ENCODE results near the gene SSR2.
"Not testable (repeated sequence)": the region's sequence is repeated elsewhere in the genome, so short reads cannot be mapped to it uniquely, and the experiment has no call there.

The SSR2 gene

GRCh38 chr1:156034991-156035390 is 14.2 kb upstream of the SSR2 start:
- peaks cover 0 to 12% of the 10 kb centered on the region in 2 donors for H3K36me3 ChIP-seq (ENCODE audit: control insufficient read depth in 1 of 2, insufficient read depth in 2 of 2, low read length in 2 of 2)
- H3K9me3 ChIP-seq (ENCODE audit: control insufficient read depth in 1 of 2, low read length in 2 of 2); H3K27ac ChIP-seq (ENCODE audit: low read length); H3K4me3 ChIP-seq (ENCODE audit: low read depth in 1 of 2, low read length in 2 of 2); H3K4me1 ChIP-seq (ENCODE audit: control insufficient read depth in 1 of 2, insufficient read depth in 2 of 2, low read length in 2 of 2); H3K27me3 ChIP-seq (ENCODE audit: low read depth, low read length): not testable (repeated sequence)

GRCh38 chr1:156033011-156033410 is 12.3 kb upstream of the SSR2 start:
- Histone ChIP-seq H3K4me3 (ENCODE audit: low read depth in 1 of 2, low read length in 2 of 2) (no peak overlapping the region), H3K4me1 (ENCODE audit: control insufficient read depth in 1 of 2, insufficient read depth in 2 of 2, low read length in 2 of 2) (no peaks in the 10 kb centered on the region), H3K27me3 (ENCODE audit: low read depth, low read length) (no peaks in the 10 kb centered on the region), H3K27ac (ENCODE audit: low read length) (no peak overlapping the region), H3K9me3 (ENCODE audit: control insufficient read depth in 1 of 2, low read length in 2 of 2) (no peaks in the 10 kb centered on the region), H3K36me3 (ENCODE audit: control insufficient read depth in 1 of 2, insufficient read depth in 2 of 2, low read length in 2 of 2) (peaks cover 0 to 11% of the 10 kb centered on the region in 2 donors)

- no peak overlapping the region for H3K27ac ChIP-seq (ENCODE audit: low read length)
- H3K27me3 ChIP-seq (ENCODE audit: low read depth, low read length): no peaks in the 10 kb centered on the region
- H3K9me3 ChIP-seq (ENCODE audit: control insufficient read depth in 1 of 2, low read length in 2 of 2): no peaks in the 10 kb centered on the region
- no peaks in the 10 kb centered on the region for H3K4me1 ChIP-seq (ENCODE audit: control insufficient read depth in 1 of 2, insufficient read depth in 2 of 2, low read length in 2 of 2)
- no peak overlapping the region for H3K4me3 ChIP-seq (ENCODE audit: low read depth in 1 of 2, low read length in 2 of 2)
- H3K36me3 ChIP-seq (ENCODE audit: control insufficient read depth in 1 of 2, insufficient read depth in 2 of 2, low read length in 2 of 2): no peaks in the 10 kb centered on the region
Observed at GRCh38 chr1:156026588-156026987, 5.8 kb upstream of the SSR2 start.

- no peak overlapping the region for H3K27ac ChIP-seq (ENCODE audit: low read length)
- H3K4me1 ChIP-seq (ENCODE audit: control insufficient read depth in 1 of 2, insufficient read depth in 2 of 2, low read length in 2 of 2): no peaks in the 10 kb centered on the region
- H3K36me3 ChIP-seq (ENCODE audit: control insufficient read depth in 1 of 2, insufficient read depth in 2 of 2, low read length in 2 of 2): no peaks in the 10 kb centered on the region
- H3K4me3 ChIP-seq (ENCODE audit: low read depth in 1 of 2, low read length in 2 of 2): no peak overlapping the region
- no peaks in the 10 kb centered on the region for H3K27me3 ChIP-seq (ENCODE audit: low read depth, low read length)
- H3K9me3 ChIP-seq (ENCODE audit: control insufficient read depth in 1 of 2, low read length in 2 of 2): no peaks in the 10 kb centered on the region
Observed at GRCh38 chr1:156025876-156026275, 5.1 kb upstream of the SSR2 start.

- Histone ChIP-seq H3K4me3 (ENCODE audit: low read depth in 1 of 2, low read length in 2 of 2) (no peak overlapping the region), H3K4me1 (ENCODE audit: control insufficient read depth in 1 of 2, insufficient read depth in 2 of 2, low read length in 2 of 2) (peaks cover 4 to 5% of the 10 kb centered on the region in 2 donors)
Observed at GRCh38 chr1:156024801-156025200, 4.0 kb upstream of the SSR2 start.

GRCh38 chr1:156021954-156022353 is 1.2 kb upstream of the SSR2 start:
- Histone ChIP-seq H3K27me3 (ENCODE audit: low read depth, low read length) (no peaks in the 10 kb centered on the region), H3K36me3 (ENCODE audit: control insufficient read depth in 1 of 2, insufficient read depth in 2 of 2, low read length in 2 of 2) (peaks cover 6 to 7% of the 10 kb centered on the region in 2 donors), H3K9me3 (ENCODE audit: control insufficient read depth in 1 of 2, low read length in 2 of 2) (no peaks in the 10 kb centered on the region), H3K4me3 (ENCODE audit: low read depth in 1 of 2, low read length in 2 of 2) (no peak overlapping the region), H3K27ac (ENCODE audit: low read length) (no peak overlapping the region), H3K4me1 (ENCODE audit: control insufficient read depth in 1 of 2, insufficient read depth in 2 of 2, low read length in 2 of 2) (peaks cover 8 to 14% of the 10 kb centered on the region in 2 donors)

More at GRCh38 chr1:156024801-156025200, 4.0 kb upstream of the SSR2 start:
- Histone ChIP-seq H3K9me3 (ENCODE audit: control insufficient read depth in 1 of 2, low read length in 2 of 2) (no peaks in the 10 kb centered on the region), H3K27ac (ENCODE audit: low read length) (no peak overlapping the region), H3K36me3 (ENCODE audit: control insufficient read depth in 1 of 2, insufficient read depth in 2 of 2, low read length in 2 of 2) (no peaks in the 10 kb centered on the region), H3K27me3 (ENCODE audit: low read depth, low read length) (no peaks in the 10 kb centered on the region)

GRCh38 chr1:156021093-156021428 is 310 bp upstream of the SSR2 start:
- no peaks in the 10 kb centered on the region for H3K9me3 ChIP-seq (ENCODE audit: control insufficient read depth in 1 of 2, low read length in 2 of 2)
- H3K27me3 ChIP-seq (ENCODE audit: low read depth, low read length): no peaks in the 10 kb centered on the region
- H3K4me3 ChIP-seq (ENCODE audit: low read depth in 1 of 2, low read length in 2 of 2): peak overlapping the region; percentile 79 to 82
- peaks cover 7 to 15% of the 10 kb centered on the region in 2 donors for H3K36me3 ChIP-seq (ENCODE audit: control insufficient read depth in 1 of 2, insufficient read depth in 2 of 2, low read length in 2 of 2)
- H3K4me1 ChIP-seq (ENCODE audit: control insufficient read depth in 1 of 2, insufficient read depth in 2 of 2, low read length in 2 of 2): peaks cover 8 to 14% of the 10 kb centered on the region in 2 donors
- H3K27ac ChIP-seq (ENCODE audit: low read length): peak overlapping the region; percentile 60

GRCh38 chr1:156019946-156020292 is 832 bp downstream of the SSR2 start:
- H3K27ac ChIP-seq (ENCODE audit: low read length): peak overlapping the region; percentile 60
- no peaks in the 10 kb centered on the region for H3K9me3 ChIP-seq (ENCODE audit: control insufficient read depth in 1 of 2, low read length in 2 of 2)
- peaks cover 8 to 14% of the 10 kb centered on the region in 2 donors for H3K4me1 ChIP-seq (ENCODE audit: control insufficient read depth in 1 of 2, insufficient read depth in 2 of 2, low read length in 2 of 2)
- peak overlapping the region; percentile 79 to 82 for H3K4me3 ChIP-seq (ENCODE audit: low read depth in 1 of 2, low read length in 2 of 2)
- H3K27me3 ChIP-seq (ENCODE audit: low read depth, low read length): no peaks in the 10 kb centered on the region
- H3K36me3 ChIP-seq (ENCODE audit: control insufficient read depth in 1 of 2, insufficient read depth in 2 of 2, low read length in 2 of 2): peaks cover 8 to 21% of the 10 kb centered on the region in 2 donors

GRCh38 chr1:156014829-156015228 is 5.9 kb downstream of the SSR2 start:
- peaks cover 46 to 67% of the 10 kb centered on the region in 2 donors for H3K36me3 ChIP-seq (ENCODE audit: control insufficient read depth in 1 of 2, insufficient read depth in 2 of 2, low read length in 2 of 2)

GRCh38 chr1:156012051-156012817 is 8.5 kb downstream of the SSR2 start:
- no peak overlapping the region for H3K27ac ChIP-seq (ENCODE audit: low read length)
- H3K27me3 ChIP-seq (ENCODE audit: low read depth, low read length): no peaks in the 10 kb centered on the region
- H3K36me3 ChIP-seq (ENCODE audit: control insufficient read depth in 1 of 2, insufficient read depth in 2 of 2, low read length in 2 of 2): peaks cover 52 to 79% of the 10 kb centered on the region in 2 donors
- H3K4me1 ChIP-seq (ENCODE audit: control insufficient read depth in 1 of 2, insufficient read depth in 2 of 2, low read length in 2 of 2): no peaks in the 10 kb centered on the region
- no peaks in the 10 kb centered on the region for H3K9me3 ChIP-seq (ENCODE audit: control insufficient read depth in 1 of 2, low read length in 2 of 2)
- H3K4me3 ChIP-seq (ENCODE audit: low read depth in 1 of 2, low read length in 2 of 2): no peak overlapping the region

More at GRCh38 chr1:156014829-156015228, 5.9 kb downstream of the SSR2 start:
- H3K27me3 ChIP-seq (ENCODE audit: low read depth, low read length): no peaks in the 10 kb centered on the region
- no peaks in the 10 kb centered on the region for H3K9me3 ChIP-seq (ENCODE audit: control insufficient read depth in 1 of 2, low read length in 2 of 2)
- H3K4me1 ChIP-seq (ENCODE audit: control insufficient read depth in 1 of 2, insufficient read depth in 2 of 2, low read length in 2 of 2): peaks cover 4 to 9% of the 10 kb centered on the region in 2 donors
- no peak overlapping the region for H3K27ac ChIP-seq (ENCODE audit: low read length)
- H3K4me3 ChIP-seq (ENCODE audit: low read depth in 1 of 2, low read length in 2 of 2): no peak overlapping the region

GRCh38 chr1:156009404-156009803 is 11.3 kb downstream of the SSR2 start:
- Histone ChIP-seq H3K27ac (ENCODE audit: low read length) (no peak overlapping the region), H3K4me3 (ENCODE audit: low read depth in 1 of 2, low read length in 2 of 2) (no peak overlapping the region), H3K36me3 (ENCODE audit: control insufficient read depth in 1 of 2, insufficient read depth in 2 of 2, low read length in 2 of 2) (peaks cover 48 to 57% of the 10 kb centered on the region in 2 donors), H3K9me3 (ENCODE audit: control insufficient read depth in 1 of 2, low read length in 2 of 2) (no peaks in the 10 kb centered on the region), H3K27me3 (ENCODE audit: low read depth, low read length) (no peaks in the 10 kb centered on the region), H3K4me1 (ENCODE audit: control insufficient read depth in 1 of 2, insufficient read depth in 2 of 2, low read length in 2 of 2) (no peaks in the 10 kb centered on the region)
